Progenitor cell of endocrine pancreas (in vitro differentiated cells): Measurements from ENCODE around the gene SLC16A6. TPM values are rescaled to one million over a fixed set of nuclear protein-coding genes. Genes with fewer than 3 reads are reported as not detected.
"Not testable (repeated sequence)": the region's sequence is repeated elsewhere in the genome, so short reads cannot be mapped to it uniquely, and the experiment has no call there.

Experiments used
- DNase-seq: peaks from one replicate; pipeline ENCODE4 v3.0.0; 2021; ENCODE audit warnings: low spot score; ENCODE audit not compliant: unreplicated experiment
- H3K27ac Mint-ChIP-seq: 2 replicates; pipeline ENCODE4 v1.8.0; 2021; ENCODE audit warnings: mild to moderate bottlenecking, moderate library complexity, mixed read lengths
- H3K27me3 Mint-ChIP-seq: 2 replicates; pipeline ENCODE4 v1.8.0; 2021; ENCODE audit warnings: mixed read lengths
- H3K36me3 Mint-ChIP-seq: 2 replicates; pipeline ENCODE4 v1.8.0; 2022; ENCODE audit warnings: mixed read lengths; ENCODE audit not compliant: insufficient read depth
- H3K4me1 Mint-ChIP-seq: 2 replicates; pipeline ENCODE4 v1.8.0; 2021; ENCODE audit warnings: low read depth, mixed read lengths
- H3K4me3 Mint-ChIP-seq: 2 replicates; pipeline ENCODE4 v1.8.0; 2021; ENCODE audit warnings: low read depth, mild to moderate bottlenecking, moderate library complexity, mixed read lengths
- H3K9me3 Mint-ChIP-seq: 2 replicates; pipeline ENCODE4 v1.8.0; 2021; ENCODE audit warnings: low read depth, mixed read lengths
- long read RNA-seq: library from polyadenylated mRNA; unstranded; transcript quantifications from one replicate; pipeline ENCODE4 v2.0.0, GENCODE V29; 2020
- total RNA-seq: library from RNA; stranded (reverse); gene quantifications from 2 replicates; pipeline ENCODE4 v1.2.1, GENCODE V29; 2021
- TF ChIP-seq, protein P1 (sequence below): fragments of 200-600 bp; sonication (generic); IDR thresholded peaks from one replicate; pipeline ENCODE4 v1.5.0; 2021; ENCODE audit warnings: antibody characterized with exemption, mild to moderate bottlenecking; ENCODE audit not compliant: unreplicated experiment

The SLC16A6 gene
- total RNA-seq = 0.12 and 0.24 TPM in 2 replicates
- long read RNA-seq = 0 reads

DNA sequence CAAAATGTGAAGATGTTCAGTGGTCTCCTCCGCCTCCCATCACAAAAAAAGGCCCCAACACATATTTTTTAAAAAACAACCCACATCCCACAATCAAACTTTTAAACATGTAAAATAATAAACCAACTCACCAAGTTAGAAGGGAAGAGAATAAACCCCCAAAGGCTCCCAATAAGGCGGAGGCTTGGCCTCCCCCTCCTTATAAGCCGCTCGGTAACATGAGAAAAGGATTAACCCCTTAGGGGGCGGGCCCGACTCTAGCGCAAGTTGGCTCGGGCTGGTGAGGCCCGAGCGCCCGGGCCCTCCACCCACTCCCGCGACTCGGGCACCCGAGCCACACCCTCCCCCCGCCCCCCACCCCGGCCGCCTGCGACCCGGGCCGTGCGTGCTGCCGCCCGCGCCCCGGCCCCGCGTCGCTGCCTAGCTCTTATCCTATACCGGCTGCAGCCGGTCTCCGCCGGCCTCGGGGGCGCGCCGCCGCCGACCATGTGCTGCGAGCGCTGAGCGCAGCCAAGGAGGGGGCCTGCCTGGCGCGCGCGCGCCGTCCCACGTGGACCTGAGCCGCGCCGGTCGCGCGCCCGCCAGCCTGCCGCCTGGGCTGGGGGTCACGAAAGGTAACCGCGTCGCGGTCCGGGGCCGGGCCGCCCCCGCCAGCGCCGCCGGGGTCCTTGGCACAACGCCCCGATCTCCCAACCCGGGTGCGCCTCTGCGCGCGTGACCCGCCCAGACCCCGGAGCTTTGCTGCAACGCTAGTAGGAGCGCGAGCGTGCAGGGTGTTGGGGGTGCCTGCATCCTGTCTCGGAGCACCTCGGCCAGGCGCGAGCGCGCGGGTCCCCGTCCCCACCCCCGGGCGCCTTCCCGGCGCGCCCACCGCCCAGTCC lies at the start of gene SLC16A6, which contains the start of gene ARSG:
Gene SLC16A6, minus strand, starts transcription at position 173 of the 881 bp plus-strand sequence. CDS start 12,807 bp downstream, outside the sequence.
Gene ARSG, plus strand, starts transcription at position 541 of the 881 bp plus-strand sequence. CDS start 15,999 bp downstream, outside the sequence.
- TF ChIP-seq, protein P1, sequence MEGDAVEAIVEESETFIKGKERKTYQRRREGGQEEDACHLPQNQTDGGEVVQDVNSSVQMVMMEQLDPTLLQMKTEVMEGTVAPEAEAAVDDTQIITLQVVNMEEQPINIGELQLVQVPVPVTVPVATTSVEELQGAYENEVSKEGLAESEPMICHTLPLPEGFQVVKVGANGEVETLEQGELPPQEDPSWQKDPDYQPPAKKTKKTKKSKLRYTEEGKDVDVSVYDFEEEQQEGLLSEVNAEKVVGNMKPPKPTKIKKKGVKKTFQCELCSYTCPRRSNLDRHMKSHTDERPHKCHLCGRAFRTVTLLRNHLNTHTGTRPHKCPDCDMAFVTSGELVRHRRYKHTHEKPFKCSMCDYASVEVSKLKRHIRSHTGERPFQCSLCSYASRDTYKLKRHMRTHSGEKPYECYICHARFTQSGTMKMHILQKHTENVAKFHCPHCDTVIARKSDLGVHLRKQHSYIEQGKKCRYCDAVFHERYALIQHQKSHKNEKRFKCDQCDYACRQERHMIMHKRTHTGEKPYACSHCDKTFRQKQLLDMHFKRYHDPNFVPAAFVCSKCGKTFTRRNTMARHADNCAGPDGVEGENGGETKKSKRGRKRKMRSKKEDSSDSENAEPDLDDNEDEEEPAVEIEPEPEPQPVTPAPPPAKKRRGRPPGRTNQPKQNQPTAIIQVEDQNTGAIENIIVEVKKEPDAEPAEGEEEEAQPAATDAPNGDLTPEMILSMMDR = no peak

DNA sequence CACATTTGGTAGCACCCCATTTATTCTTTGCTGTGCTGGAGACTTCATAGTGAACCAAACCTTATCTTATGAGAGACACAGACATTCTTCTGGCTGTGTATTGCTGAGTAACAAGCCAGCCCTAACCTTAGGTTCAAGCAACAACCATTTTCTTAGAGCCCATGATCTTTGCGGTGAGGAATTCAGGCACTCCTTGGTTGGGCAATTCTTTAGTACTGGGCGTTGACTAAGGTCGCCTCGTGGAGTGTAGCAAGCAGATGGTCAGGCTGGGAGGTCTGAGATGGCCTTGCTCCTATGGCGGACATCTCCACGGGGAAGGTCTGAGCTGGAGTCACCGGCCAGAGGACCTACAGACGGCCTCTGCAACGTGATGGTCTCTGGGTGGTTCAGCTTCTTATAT lies 43.5 kb upstream of the SLC16A6 start:
- no peaks in the 10 kb centered on the region for H3K4me1 Mint-ChIP-seq
- no peaks in the 10 kb centered on the region for H3K27me3 Mint-ChIP-seq
- peaks cover 6% of the 10 kb centered on the region for H3K36me3 Mint-ChIP-seq
- no peak overlapping the region for H3K4me3 Mint-ChIP-seq
- H3K27ac Mint-ChIP-seq = no peak overlapping the region
- no peak for DNase-seq
- TF ChIP-seq, protein P1 = no peak
- H3K9me3 Mint-ChIP-seq = peaks cover 7% of the 10 kb centered on the region

More for the DNA sequence above, at the start of gene SLC16A6, which contains the start of gene ARSG:
- Mint-ChIP-seq H3K36me3 (no peaks in the 10 kb centered on the region), H3K9me3 (no peaks in the 10 kb centered on the region), H3K4me3 (peak within 1 kb of the TSS; percentile 78), H3K4me1 (peaks cover 6% of the 10 kb centered on the region), H3K27me3 (peaks cover 65% of the 10 kb centered on the region), H3K27ac (peak within 1 kb of the TSS; percentile 82)
- peak; percentile 55 for DNase-seq

- H3K36me3 Mint-ChIP-seq, H3K9me3 Mint-ChIP-seq, H3K27me3 Mint-ChIP-seq, H3K4me3 Mint-ChIP-seq, H3K27ac Mint-ChIP-seq, H3K4me1 Mint-ChIP-seq, DNase-seq: not testable (repeated sequence)
Measured at GRCh38 chr17:68331932-68332331, 41.0 kb upstream of the SLC16A6 start.

GRCh38 chr17:68329331-68329730 lies 38.4 kb upstream of the SLC16A6 start:
- no peak for DNase-seq
- Mint-ChIP-seq H3K4me3 (no peak overlapping the region), H3K27ac (no peak overlapping the region), H3K36me3 (peaks cover 4% of the 10 kb centered on the region), H3K27me3 (no peaks in the 10 kb centered on the region), H3K4me1 (peaks cover 2% of the 10 kb centered on the region), H3K9me3 (peaks cover 7% of the 10 kb centered on the region)
- TF ChIP-seq, protein P1 = no peak

DNA sequence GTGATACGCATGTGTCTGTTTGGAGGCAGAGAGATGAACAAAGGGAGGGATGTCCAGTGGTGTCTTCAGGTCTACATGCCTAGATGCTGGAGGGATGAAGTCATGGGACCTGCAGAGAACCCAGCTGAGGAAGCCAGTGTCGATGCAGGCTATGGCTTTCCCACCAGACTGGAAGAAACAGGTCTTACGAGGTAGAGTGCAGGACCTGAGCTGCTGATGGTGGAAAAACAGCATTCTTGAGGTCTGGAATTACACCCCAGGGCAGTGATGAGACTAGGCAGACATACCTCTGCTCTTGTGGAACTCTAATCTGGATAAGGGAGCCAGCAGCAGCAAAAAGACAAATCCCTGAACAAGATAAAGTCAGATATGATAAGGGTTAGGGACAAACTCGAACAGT lies 37.7 kb upstream of the SLC16A6 start:
- DNase-seq = no peak
- no peaks in the 10 kb centered on the region for H3K27me3 Mint-ChIP-seq
- no peak overlapping the region for H3K27ac Mint-ChIP-seq
- peaks cover 4% of the 10 kb centered on the region for H3K36me3 Mint-ChIP-seq
- peaks cover 2% of the 10 kb centered on the region for H3K4me1 Mint-ChIP-seq
- peaks cover 7% of the 10 kb centered on the region for H3K9me3 Mint-ChIP-seq
- H3K4me3 Mint-ChIP-seq = no peak overlapping the region
- TF ChIP-seq, protein P1 = no peak
